NCI-H187 (cell line): ENCODE data around the gene PTPRM.

Experiments
- DNase-seq, 2 experiments: peaks; one replicate each; lab custom pipeline; 2025; lab: John Stamatoyannopoulos, UW

PTPRM gene

DNA sequence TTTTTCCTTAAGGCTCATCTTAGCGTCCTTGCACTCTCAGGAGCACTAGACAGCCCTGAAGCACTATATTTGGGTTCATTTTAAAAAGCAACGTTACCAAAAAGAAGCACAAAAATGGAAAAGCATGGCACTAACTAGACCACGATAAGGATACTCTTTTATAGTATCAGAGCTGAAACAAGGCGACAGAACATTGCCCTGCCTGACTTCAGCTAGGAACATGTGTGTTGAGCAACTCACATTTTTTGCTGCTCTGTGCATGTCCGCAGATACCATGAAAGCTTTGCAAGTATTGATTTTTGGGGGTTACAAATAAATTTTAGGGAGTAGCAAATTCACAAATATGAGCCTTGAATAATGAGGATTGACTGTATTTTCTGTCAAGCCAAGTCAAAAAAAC, 332.0 kb downstream of the PTPRM start:
- no peak for DNase-seq

DNA sequence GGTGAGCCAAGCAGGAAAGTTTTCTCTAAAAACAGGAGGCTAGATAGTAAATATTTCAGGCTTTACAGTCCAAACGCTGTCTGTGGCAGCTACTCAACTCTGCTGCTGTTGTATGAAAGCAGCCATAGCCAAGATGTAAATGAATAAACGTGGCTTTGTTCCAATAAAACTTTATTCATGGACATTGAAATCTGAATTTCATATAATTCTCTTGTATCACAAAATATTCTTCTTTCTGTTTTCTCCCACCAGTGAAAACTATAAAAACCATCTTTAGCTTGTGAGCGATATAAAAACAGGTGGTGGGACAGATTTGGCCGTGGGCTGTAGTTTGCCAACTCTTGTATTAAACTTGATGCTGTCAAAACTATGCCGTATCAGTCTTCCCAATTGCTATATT, 333.0 kb downstream of the PTPRM start:
- DNase-seq, result no peak

- no peak for DNase-seq
Measured at GRCh38 chr18:7901657-7902056, 334.5 kb downstream of the PTPRM start.

- DNase-seq, result no peak
Measured at GRCh38 chr18:7902399-7902839, 335.3 kb downstream of the PTPRM start.

- no peak for DNase-seq
Measured at GRCh38 chr18:7904529-7904928, 337.4 kb downstream of the PTPRM start.

GRCh38 chr18:7908681-7909299, 341.7 kb downstream of the PTPRM start:
- DNase-seq, result peak; percentile 25 to 37

GRCh38 chr18:7914834-7915670, 347.9 kb downstream of the PTPRM start:
- no peak for DNase-seq

- DNase-seq, result no peak
Measured at GRCh38 chr18:7918701-7919100, 351.6 kb downstream of the PTPRM start.

DNA sequence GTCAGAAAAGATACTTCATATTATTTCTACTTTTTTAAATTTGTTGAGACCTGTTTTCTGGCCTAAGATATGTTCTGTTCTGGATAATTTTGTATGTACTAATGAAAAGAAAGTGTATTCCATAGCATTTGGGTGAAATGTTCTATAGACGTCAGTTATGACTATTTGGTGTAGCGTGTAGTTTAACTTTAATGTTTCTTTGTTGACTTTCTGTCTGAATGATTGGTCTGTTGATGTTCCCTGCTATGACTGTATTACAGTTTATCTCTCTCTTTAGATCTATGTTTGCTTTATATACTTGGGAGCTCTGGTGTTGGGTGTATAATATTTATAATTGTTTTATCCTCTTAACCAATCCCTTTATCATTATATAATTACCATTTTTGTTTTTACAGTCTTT, 352.4 kb downstream of the PTPRM start:
- no peak for DNase-seq

DNA sequence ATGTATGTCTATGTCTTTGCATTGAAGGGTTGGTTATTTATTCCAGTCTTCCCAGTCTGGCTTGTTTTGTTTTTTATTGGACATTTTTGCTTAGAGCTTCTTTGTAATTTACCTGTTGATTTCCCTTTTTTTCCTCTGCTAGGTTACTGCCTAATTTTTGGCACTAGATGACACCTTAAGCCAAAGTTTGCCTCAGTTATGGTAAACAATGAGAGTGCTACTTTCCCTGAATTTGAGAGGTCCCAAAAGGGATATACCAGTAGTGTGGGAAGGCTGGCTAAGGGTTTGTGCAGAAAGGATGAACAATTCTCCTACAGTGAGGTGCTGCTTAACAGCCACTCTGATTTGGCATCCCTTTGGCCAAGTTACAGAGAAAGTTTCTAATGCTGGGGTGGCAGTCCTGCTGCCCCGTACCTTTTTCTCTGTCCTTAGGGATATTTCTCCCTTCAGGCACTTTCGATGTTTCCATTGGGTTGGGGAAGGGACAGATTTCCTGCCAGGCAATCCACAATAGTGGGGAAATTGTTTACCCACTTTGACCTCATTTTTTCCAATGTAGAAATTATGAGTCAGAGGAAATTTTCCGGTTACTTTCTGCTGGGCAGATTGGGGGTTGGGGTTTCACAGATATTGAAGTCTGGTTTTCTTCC, 354.9 kb downstream of the PTPRM start:
- no peak for DNase-seq

DNA sequence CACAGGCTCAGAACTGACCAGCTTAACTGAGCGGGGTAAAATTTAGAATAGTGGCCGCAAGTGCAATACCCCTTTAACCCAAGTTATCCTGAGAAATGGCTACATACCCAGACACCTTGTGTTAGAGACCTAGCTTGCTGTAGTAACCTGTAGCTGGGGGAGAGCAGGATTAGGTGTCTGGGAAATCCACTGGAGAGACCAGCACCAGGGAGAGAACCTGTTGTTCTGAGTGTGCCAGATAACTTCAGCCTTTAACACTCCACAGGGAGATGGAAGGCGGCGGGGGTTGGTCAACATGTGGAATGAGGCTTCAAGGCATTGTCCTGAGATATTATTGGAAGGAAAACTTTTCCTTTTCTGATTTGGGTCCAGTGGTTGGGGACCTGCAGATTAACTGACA, 356.0 kb downstream of the PTPRM start:
- DNase-seq, result no peak

DNA sequence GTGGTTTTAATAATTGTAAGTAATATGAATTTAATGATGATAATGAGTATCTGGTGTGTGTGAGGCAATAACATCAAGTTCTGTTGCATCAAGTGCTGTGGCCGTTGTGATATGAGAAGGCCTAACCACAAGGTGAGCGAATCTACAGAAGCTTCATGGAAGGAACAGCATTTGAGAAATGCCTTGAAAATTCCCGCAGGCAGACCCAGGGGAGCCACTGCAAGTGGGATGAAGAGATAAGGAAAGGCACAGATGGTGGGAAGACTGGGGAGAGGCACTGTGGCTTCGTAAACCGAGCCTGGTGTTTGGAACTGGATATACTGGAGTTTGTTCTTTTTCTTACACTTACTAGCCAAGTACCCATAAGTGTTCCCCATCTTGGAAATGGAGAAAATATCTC, 357.5 kb downstream of the PTPRM start:
- DNase-seq, result no peak

- DNase-seq, result no peak
Measured at GRCh38 chr18:7926526-7926925, 359.4 kb downstream of the PTPRM start.

- no peak for DNase-seq
Measured at GRCh38 chr18:7927119-7927518, 360.0 kb downstream of the PTPRM start.

DNA sequence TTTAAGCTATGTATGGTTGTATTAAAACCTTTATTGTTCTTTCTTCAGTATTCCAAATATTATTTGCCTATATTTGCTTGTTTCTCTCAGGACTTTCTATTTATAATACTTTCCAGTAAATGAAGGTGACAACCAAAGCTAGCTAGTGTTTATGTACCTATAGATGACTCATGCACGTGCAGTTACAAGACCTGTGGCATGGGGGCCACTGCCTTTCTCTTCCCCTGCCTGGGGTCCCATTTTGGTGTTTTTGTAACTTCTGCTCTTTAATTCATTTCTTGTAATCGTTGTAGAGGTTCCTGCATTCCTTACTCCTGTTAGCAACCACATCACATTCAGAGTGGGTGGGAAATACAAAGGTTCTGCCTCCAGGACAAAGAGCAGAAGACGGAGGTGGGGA, 364.6 kb downstream of the PTPRM start:
- DNase-seq, result no peak

DNA sequence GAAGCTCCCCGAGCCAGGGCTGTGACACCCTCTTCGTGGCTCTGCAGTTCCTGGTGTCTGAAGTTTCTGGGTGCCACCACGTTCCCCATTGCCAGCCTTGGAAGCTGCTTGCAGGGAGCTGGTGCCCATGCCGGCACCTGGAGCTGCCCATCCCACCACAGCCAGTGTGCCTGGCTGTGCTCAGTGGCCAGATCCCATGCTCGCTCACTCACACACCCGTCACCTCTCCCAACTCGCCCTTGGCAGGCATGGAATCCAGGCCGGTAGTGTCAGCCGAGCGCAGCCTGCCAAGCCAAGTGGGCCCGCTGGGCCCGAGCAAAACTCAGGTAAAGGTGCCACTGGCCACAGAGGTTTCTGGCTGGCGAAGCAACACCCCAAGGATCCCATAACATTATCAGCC, 370.2 kb downstream of the PTPRM start:
- no peak for DNase-seq

DNA sequence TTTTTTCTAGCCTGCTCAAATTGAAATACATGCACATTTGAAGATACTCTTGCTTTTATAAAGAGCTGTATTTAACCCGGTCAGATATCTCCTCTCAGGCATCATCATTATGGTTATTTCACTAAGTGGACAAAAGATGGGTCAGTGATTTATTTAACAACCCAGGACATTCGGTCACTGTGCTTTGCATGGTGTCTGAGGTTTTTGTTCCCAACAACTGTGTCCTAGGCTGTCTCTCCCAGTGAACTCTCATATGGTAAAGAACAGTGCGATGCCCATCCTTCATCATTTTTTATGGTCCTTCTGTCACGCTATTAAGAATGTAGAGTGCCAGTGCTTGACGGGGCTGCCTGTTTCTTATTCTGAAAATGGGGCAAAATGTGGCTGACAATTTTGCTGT, 372.4 kb downstream of the PTPRM start:
- no peak for DNase-seq

DNA sequence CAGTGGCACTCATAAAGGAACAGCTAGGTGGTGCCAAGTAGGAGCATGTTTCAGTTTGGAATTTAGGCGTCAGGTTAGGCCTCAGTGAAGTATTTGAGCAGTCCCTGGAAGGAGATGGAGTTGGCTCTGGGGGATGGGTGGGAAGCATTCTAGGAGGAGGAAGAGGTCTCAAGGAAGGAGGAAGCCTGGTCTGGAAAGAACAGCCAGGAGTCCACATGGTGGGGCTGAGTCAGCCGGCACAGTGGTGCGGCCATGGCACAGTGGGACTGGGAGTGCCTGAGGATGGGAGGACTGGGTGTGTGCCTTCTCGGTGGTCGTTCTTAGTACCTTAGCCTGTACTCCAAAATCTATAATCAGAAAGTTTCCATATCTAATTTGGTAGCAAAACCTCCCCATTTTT, 373.3 kb downstream of the PTPRM start:
- no peak for DNase-seq

DNA sequence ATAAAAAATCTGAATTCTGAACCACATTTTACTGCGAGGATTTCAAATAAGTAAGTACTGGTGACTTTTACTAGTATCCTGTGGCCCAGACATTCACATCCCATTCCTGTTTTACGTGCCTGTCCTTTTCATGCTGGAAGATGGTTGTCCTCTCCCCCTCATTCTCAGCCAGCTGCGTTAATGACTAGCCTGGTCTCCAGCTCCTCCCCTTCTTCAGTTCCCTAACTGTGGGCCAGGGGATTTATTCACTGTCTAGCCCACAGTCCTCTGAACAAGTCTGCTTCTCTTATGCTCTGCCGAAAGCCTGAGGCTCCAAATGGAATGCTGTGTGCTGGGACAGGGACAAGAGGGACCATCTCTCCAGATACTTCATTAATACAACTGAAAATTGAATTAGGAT, 373.9 kb downstream of the PTPRM start:
- DNase-seq, result no peak

DNA sequence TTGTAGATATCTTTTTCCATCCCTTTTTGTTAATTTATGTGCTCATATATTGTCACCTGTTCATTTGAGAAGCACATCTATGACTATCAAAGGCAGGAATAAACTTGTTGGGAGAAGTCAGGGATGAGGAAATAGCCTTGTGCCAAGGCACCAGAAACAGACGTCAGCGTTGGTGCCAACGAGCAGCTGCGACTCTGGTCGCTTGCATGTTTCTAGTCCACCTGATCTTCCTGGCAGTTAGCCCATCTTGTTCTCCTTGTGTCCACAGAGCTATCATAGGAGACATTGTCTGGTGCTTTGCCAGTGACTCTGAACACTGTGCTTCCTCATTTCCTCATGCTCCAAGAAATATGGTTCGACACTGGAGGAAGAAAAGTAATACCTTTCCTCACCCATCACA, 374.4 kb downstream of the PTPRM start:
- DNase-seq, result no peak

- no peak for DNase-seq
Measured at GRCh38 chr18:7945882-7946281, 378.8 kb downstream of the PTPRM start.

GRCh38 chr18:7946734-7947377, 379.7 kb downstream of the PTPRM start:
- DNase-seq, result no peak
